GM19035 (cell line): ENCODE results near the gene RAB21.
"Not testable (repeated sequence)": the region's sequence is repeated elsewhere in the genome, so short reads cannot be mapped to it uniquely, and the experiment has no call there.

Source experiments
- ATAC-seq: cut with Tn5 transposase; IDR thresholded peaks from one replicate; pipeline ENCODE4 v1.9.1; 2021; ENCODE audit not compliant: unreplicated experiment

The RAB21 gene

DNA sequence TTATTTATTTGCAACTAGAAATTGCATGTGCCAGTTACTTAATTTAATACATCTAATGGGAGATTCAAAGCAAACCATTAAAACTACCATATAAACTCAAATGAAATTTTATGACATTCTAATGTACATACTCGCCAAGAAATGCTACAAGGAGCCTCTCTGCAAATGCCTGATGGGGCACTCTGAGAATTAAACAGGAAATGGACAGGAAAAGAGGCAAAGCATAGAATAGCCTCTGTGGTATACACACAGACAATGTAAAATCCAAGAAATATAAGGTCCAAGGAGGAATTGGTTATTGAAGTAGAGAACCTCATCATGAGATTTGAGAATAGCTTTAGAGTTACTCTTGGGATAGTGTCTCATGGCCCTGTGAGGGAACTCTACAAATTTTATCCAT lies 41.2 kb downstream of the RAB21 start:
- no peak for ATAC-seq

DNA sequence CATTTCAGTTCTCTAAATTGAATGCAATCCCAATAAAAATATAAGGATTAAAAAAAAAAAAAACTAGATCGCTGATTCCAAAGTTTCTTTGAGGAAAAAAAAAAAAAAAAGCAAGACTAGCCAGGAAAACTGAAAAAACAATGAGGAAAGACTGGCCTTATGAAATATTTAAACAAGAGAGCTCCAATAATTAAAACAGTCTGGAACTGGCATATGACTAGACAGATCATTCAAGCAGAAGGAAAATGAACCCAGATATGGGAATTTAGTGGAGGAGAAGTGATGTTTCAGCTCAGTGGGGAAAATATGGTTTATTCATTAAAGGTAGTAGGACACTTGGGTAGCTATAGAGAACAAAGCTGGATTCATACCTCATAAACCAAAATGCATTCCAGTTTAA lies 42.9 kb downstream of the RAB21 start:
- no peak for ATAC-seq

DNA sequence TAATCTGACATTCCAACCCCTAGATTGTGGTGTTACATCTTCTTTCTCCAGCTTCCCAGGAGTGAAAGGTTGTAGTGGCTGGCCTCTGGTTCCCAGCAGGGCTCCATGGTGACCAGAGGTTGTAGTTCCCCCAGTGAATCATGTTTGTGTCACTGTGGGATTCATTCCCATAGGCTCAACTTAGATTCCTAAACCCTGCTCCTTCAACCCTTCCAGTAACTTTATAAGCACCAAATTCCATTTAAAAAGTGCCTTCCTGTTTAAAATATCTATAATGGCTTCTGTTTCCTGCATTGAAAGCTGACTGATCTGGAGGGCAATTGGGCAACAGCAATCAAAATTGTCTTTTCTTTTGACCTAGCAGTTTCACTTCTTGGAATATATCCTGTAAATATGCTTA lies 44.4 kb downstream of the RAB21 start:
- no peak for ATAC-seq

DNA sequence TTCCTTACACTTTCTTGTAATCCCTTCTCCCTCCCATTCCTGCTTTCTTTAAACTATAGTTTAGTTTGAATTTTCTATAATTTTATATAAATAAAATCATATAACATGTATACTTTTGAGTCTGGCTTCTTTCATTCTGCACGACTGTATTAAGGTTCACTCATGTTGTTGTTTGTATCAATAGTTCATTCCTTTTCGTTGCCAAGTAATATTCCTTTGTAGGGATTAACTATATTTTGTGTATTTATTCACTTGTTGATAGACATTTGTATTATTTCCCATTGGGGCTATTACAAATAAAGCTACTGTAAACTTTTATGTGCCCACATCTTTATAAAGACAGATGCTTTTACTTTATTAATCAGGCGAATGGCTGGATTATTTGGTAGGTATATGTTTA lies 45.5 kb downstream of the RAB21 start:
- no peak for ATAC-seq

DNA sequence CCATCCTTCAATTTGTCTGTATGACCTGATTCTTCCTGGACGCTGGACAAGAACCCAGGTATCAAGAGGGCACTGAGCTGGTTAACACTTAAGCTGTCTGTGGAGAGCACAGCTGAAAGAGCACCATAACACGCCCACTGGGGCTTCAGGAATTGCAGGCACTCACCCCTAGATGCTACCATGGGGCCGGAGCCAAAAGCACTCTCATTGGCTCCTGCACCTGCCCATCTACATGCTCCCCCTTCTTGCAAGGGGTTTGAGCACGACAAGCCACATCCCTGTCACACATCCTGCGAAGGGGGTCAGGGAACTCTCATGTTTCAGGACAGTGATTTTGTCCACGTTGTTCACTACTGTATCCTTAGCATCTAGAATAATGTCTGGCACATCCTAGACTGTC lies 49.8 kb downstream of the RAB21 start:
- ATAC-seq: no peak

DNA sequence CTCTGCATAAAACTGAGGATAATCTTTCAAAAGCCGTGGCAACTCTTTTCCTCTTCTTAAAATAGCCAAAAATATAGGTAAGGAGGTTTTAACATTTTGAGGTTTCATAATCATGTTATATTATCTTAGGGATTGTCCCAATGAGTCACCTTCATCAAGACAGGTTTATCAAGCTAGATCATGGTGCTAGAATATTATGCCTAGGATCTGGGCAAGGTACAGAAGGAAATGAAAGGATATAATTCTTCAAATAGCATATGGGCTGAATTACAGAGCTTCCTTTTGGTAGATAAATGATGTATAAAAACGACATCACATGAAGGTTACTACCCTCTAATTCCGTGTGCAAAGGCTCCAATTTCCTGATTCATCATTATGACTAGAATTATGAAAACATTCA lies 56.3 kb downstream of the RAB21 start:
- ATAC-seq: no peak

DNA sequence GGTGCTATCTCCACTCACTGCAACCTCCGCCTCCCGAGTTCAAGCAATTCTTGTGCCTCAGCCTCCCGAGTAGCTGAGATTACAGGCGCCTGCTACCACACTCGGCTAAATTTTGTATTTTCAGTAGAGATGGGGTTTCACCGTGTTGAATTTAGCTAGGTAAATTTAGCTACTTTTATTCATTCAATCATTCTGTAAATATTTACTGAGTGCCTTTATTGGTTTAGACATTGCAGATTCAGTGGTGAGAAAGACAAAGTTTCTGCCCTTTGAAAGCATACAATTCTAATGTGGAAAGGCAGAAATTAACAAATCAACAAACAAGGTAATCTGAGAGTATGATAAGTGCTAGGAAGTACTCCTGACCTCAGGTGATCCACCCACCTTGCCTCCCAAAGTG lies 60.6 kb downstream of the RAB21 start:
- ATAC-seq: not testable (repeated sequence)

DNA sequence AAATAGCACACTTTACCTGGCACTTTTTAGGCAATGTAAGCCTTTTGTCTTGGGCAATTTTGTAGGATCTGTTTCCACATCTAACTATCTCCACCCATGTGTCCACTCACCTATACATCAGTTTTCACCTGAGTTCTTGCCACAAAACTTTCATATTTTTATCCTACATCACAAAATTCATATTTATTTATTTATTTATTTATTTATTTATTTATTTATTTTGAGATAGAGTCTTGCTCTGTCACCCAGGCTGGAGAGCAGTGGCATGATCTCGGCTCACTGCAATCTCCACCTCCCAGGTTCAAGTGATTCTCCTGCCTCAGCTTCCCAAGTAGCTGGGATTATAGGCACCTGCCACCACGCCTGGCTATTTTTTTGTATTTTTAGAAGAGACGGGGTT lies 67.4 kb downstream of the RAB21 start:
- ATAC-seq: not testable (repeated sequence)

DNA sequence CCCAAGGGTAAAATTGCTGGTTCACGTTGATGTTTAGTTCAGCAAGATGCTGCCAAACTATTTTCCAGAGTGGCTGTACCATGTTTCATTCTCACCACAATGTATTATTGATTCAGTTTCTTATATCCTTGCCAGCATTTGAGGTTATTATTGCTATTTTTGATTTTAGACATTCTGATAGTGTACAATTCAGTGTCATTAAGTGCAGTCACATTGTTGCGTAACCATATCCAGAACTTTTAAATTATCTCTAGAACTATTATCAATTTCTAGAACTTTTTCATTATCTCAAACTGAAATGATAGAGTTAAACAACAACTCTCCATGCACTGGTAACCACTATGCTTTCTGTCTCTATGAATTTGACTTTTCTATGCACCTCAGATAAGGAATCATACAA lies 74.2 kb downstream of the RAB21 start:
- ATAC-seq: no peak

DNA sequence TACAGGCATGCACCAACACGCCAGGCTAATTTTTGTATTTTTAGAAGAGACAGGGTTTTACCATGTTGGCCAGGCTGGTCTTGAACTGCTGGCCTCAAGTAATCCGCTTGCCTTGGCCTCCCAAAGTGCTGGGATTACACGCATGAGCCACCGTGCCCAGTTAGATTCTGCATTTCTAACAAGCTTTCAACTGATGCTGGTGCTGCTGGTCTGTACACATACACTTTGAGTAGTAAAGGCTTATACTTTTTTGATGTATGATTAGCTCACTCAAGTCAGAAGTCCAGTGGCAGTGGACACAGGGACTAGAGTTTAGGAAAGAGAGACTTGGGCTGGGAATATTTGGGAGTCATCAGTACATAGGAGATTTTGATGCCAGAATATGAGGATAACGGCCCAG lies 82.7 kb downstream of the RAB21 start:
- no peak for ATAC-seq

DNA sequence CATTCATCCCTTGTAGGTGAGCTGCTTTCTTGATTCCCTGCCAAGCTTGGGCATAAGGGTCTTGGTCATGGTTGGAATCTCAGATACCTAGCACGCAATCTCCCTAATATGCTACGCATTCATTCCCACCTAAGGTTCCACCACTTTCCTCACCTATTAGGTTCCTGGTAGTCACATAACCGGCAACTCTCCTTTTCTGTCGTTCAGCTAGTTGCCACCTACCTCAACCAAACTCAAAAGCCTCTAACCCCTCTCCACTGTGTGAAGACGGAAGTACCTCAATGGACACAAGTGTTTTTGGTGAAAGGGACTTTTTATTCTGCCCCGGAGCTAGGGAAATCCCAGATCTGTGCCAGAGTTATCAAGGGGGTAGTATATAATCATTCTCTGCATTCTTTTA lies 83.6 kb downstream of the RAB21 start:
- no peak for ATAC-seq

DNA sequence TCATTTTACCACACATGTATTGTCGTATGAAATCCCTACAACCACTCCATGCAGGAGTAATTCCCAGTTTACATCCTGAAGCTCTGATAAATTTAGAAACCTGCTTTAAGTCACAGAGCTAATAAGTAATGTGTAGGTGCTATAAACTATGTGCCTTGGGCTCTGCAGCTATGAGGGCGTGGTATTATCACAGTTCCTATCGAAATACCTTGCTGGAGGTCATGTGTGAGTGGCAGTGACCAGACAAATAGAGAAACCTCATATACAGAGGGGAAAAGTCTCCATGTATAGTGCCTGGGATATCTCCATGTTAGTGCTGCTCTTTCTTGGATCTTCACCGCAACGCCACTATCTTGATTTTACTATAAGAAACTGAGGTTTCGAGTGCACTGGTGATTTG lies 84.0 kb downstream of the RAB21 start:
- ATAC-seq: no peak

DNA sequence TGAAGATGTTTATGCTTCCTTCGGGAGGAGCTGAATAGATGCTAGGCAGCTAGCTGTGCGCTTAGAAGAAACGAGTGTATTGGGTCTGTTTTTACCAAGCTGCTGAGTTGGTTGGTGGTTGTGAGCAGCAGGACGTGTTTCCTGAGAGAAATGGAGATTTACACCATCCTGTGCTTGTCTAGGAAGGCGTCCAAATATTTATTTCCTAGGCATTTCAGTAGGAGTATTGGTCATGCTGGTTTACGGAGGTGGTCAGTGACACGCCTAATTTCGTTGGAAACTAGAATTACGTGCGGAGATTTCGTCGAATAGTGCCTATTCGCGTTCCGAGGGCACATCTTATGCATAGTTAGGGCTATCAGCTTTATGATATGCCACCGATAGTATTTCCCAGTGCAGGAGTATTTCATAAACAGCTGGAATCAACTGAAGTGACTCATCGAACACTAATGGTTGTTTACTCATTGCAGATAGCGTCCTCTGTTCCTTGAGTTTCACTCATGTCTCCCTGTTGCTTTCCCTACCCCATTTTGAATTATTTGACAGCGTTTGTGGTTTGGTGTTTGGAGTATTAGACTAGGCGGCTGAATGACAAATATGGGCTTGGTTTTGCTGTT lies 85.7 kb downstream of the RAB21 start:
- ATAC-seq: peak; percentile 13

DNA sequence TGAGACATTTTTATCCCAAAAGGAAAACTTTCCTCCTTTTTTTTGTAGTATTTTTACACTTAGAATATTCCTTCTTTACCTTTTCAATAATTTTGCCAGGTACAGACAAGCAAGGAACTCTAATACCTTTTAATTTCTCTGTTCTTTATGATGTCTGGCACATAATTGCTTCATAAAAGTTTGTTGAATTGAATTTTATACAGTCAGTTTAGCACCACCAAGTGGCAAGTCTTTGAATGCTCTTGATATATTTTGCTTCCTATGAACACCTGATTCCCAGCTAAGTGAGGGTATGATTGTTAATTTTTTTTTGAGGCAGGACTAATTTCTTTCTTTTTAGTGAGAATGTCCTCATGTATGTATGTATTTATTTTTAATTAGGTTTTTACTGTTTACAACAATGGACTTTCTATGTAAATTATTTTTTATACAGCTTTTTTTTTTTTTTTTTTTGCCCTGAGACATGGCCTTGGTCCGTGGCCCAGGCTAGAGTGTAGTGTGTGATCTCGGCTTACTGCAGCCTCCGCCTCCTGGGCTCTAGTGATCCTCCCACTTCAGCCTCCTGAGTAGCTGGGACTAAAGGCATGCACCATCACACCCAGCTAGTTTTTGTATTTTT lies 91.8 kb downstream of the RAB21 start:
- peak; percentile 66 for ATAC-seq

DNA sequence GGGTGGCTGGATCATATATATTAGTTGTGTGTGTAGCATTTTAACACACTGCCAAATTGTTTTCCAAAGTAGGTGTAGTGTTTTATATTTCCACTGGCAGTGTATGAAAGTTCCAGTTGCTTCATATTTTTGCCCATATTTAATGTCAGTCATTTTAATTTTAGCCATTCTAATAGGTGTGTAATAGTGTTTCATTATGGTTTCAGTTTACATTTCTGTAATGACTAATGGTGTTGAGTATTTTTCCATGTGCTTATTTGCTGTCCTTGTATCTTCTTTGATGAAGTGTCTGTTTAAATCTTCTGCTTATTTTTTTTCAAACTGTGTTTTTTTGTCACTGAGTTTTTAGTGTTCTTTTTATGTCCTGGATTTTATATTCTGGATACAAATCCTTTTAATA lies 93.5 kb downstream of the RAB21 start:
- no peak for ATAC-seq

DNA sequence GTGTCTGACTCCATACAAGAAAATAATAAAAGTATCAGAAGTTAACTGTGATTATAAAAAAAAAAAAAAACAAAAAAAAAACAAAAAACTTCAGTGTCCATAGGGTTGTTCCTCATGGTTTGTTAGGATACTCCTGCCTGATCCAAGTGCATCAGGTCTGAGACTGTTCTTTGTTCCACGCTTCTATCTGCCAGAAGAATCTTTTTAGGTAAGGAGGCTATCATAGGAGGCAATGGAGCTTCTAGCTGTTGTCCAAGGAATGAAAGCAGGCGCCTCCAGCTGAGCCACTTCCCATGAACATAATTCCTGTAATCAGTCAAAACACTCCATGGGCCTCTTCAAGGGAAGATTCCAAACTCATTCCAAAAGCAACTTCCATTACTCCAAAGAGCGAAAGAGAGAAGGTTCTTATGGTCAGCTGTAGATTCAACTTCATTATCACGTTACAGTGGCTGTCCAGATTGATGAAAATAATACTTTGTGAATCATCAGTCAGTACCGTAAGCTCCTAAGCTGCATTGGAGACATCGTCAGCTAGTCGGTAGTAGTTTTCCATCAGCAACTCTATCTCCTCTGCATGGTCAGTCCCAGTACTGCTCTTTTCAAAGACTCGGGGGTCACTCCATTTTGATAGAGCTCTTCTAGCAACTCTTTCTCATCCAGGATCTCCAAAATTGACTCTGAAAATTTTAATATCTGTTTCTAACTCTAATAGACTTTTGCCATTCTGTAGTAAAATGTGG lies 94.6 kb downstream of the RAB21 start:
- no peak for ATAC-seq
